Thyroid gland (tissue), 4 donors: Measurements from ENCODE around the gene ADAMTS2. TPM values are rescaled to one million over a fixed set of nuclear protein-coding genes. Genes with fewer than 3 reads are reported as not detected.

Experiments used
- DNase-seq, 2 donors: peaks; one replicate each; pipeline ENCODE4 v3.0.0-alpha.2; 2019
- H3K27ac ChIP-seq, 3 donors: fragments of 200-600 bp; sonication (generic); 1 replicate in 2 of 3; 2 replicates in 1 of 3; pipeline ENCODE4 v1.5.1; 2016 to 2019; ENCODE audit warnings: mild to moderate bottlenecking in 1 of 3, moderate library complexity in 1 of 3
- H3K27me3 ChIP-seq: fragments of 200-600 bp; sonication (generic); one replicate; pipeline ENCODE4 v1.5.1; 2019
- H3K36me3 ChIP-seq, 2 donors: fragments of 200-600 bp; sonication (generic); one replicate each; pipeline ENCODE4 v1.5.1; 2016 to 2019
- H3K4me1 ChIP-seq, 2 donors: fragments of 200-600 bp; sonication (generic); one replicate each; pipeline ENCODE4 v1.5.1; 2017 to 2019
- H3K4me3 ChIP-seq, 3 donors: fragments of 200-600 bp; sonication (generic); replicated peaks in 1 of 3; 1 replicate in 2 of 3; 2 replicates in 1 of 3; pipeline ENCODE4 v1.5.1; 2016; ENCODE audit warnings: mild to moderate bottlenecking in 1 of 3
- H3K9me3 ChIP-seq: fragments of 200-600 bp; sonication (generic); one replicate; pipeline ENCODE4 v1.5.1; 2017
- POLR2A ChIP-seq, 2 donors: fragments of 450-650 bp; IDR thresholded peaks; one replicate each; pipeline ENCODE4 v1.6.1; 2017; ENCODE audit warnings: antibody characterized with exemption in 2 of 2, mild to moderate bottlenecking in 2 of 2, moderate library complexity in 1 of 2
- WGBS, 2 donors: methylation state at CpG; one replicate each; pipeline ENCODE4 v1.1.5; 2017; 5-methylcytosine and 5-hydroxymethylcytosine counted together
- intact Hi-C: fragments of 100-400 bp; cut with DNase I; formaldehyde crosslinking; loops from one replicate; pipeline ENCODE4 v1.15.1; 2023
- total RNA-seq, 4 donors: library from RNA; depleted of rRNA; stranded (reverse); fragments of >200 nt; gene quantifications; one replicate each; pipeline ENCODE4 v1.2.3, GENCODE V29; 2016
- TF ChIP-seq, protein P1 (sequence below), 6 experiments: fragments of 200-600 bp in 3 of 6; fragments of 450-650 bp in 3 of 6; sonication (generic) in 3 of 6; IDR thresholded peaks; one replicate each; pipeline ENCODE4 v1.5.1; 2016 to 2019; ENCODE audit warnings: antibody characterized with exemption in 6 of 6, mild to moderate bottlenecking in 2 of 6, inconsistent platforms in 1 of 6, moderate library complexity in 1 of 6

ADAMTS2 gene
- total RNA-seq, 4 donors from 2014 or later: 3.5 to 16.2 (median 7.3) TPM

DNA sequence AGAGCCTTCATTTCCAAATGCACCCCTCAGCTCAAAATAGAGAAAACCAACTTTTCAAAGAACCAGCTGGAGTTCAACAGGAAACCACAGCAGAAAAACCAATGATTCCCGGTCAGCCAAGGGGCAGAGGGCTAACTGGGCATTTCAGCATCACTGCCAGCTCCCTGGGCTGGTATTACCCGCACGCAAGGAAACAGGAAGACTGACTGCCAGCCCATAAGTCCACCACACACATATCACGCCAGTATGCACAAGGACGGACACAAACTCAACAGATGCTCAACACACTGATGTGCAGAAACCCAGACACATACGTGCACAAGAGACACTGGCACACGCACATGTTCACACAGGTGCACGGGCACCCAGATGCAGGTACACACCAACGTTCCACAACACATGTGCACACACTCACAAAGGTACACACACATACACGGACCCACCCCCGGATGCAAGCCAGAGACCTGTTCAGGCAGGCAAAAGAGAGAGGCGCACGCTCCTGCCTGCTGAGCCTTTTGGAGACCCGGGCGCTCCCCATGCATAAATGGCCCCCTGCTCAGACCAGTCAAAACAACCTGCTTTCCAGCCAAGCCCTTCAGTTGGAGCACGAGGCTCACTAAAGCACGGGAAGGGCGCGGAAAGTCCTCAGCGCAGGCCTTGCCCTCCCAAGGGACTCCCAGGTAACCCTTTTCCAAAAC, 2.1 kb downstream of the ADAMTS2 start:
- Histone ChIP-seq H3K4me1 (peaks cover 8 to 13% of the 10 kb centered on the region in 2 donors), H3K27me3 (no peaks in the 10 kb centered on the region), H3K9me3 (no peaks in the 10 kb centered on the region), H3K27ac (no peak overlapping the region), H3K4me3 (no peak overlapping the region), H3K36me3 (no peaks in the 10 kb centered on the region)
- 21 to 38% methylated on average over 10 to 11 of the region's 20 CpGs for WGBS, 2 donors
- TF ChIP-seq, protein P1, sequence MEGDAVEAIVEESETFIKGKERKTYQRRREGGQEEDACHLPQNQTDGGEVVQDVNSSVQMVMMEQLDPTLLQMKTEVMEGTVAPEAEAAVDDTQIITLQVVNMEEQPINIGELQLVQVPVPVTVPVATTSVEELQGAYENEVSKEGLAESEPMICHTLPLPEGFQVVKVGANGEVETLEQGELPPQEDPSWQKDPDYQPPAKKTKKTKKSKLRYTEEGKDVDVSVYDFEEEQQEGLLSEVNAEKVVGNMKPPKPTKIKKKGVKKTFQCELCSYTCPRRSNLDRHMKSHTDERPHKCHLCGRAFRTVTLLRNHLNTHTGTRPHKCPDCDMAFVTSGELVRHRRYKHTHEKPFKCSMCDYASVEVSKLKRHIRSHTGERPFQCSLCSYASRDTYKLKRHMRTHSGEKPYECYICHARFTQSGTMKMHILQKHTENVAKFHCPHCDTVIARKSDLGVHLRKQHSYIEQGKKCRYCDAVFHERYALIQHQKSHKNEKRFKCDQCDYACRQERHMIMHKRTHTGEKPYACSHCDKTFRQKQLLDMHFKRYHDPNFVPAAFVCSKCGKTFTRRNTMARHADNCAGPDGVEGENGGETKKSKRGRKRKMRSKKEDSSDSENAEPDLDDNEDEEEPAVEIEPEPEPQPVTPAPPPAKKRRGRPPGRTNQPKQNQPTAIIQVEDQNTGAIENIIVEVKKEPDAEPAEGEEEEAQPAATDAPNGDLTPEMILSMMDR (IDR thresholded peaks at IDR 0.05): no peak
- no peak for TF ChIP-seq POLR2A (IDR thresholded peaks at IDR 0.05)
- intact Hi-C loops: no loop called here
- no peak for DNase-seq

DNA sequence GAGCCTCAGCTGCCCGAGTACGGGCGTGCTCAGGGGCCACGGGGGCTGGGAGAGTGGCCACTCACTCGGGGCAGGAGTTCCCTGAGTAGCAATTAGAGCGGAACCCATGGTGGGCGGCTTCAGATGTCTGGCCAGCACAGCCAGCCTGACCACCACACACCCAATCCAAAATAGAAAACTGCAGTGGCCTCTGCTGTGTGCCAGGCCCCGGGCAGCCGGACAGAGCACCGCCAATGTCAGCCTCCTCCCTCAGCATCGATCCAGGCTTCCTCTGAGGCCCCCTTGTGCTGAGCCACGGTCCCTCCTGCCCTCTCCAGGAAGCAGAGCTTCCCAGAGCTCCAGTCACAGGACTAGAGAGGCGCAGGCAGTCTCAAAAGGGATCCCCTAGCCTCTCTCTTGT, 2.7 kb downstream of the ADAMTS2 start:
- Histone ChIP-seq H3K4me1 (peaks cover 8 to 13% of the 10 kb centered on the region in 2 donors), H3K4me3 (no peak overlapping the region), H3K9me3 (no peaks in the 10 kb centered on the region), H3K36me3 (no peaks in the 10 kb centered on the region), H3K27ac (no peak overlapping the region), H3K27me3 (no peaks in the 10 kb centered on the region)
- DNase-seq: no peak
- intact Hi-C loops: no loop called here
- TF ChIP-seq POLR2A (IDR thresholded peaks at IDR 0.05): no peak
- TF ChIP-seq, protein P1 (IDR thresholded peaks at IDR 0.05): no peak
- 34 to 43% methylated on average over 9 to 10 of the region's 13 CpGs for WGBS, 2 donors

DNA sequence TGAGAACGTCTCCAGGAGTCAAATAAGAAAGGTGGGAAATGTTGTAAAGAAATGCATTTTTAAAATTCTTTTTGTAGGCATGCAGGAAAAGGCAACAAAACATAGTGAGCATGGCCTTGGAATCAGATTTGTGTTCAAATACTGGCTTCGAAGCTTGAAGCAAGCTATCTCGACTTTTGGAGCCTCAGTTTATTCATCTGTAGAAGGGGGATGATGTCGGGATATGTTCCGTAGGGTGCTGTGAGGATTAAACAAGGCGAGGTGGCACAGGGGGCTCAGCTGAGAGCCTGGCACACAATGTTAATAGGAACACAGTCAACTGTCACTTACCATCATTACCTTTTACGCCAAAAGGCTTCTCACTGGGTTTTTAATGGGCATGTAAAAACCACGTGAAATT, 4.8 kb downstream of the ADAMTS2 start:
- Histone ChIP-seq H3K9me3 (no peaks in the 10 kb centered on the region), H3K4me3 (no peak overlapping the region), H3K27me3 (no peaks in the 10 kb centered on the region), H3K4me1 (peaks cover 8 to 13% of the 10 kb centered on the region in 2 donors), H3K27ac (no peak overlapping the region), H3K36me3 (no peaks in the 10 kb centered on the region)
- intact Hi-C loops: no loop called here
- TF ChIP-seq POLR2A (IDR thresholded peaks at IDR 0.05): no peak
- TF ChIP-seq, protein P1 (IDR thresholded peaks at IDR 0.05): no peak
- WGBS, 2 donors: 91 to 92% methylated on average over 8 of the region's 8 CpGs
- no peak for DNase-seq

DNA sequence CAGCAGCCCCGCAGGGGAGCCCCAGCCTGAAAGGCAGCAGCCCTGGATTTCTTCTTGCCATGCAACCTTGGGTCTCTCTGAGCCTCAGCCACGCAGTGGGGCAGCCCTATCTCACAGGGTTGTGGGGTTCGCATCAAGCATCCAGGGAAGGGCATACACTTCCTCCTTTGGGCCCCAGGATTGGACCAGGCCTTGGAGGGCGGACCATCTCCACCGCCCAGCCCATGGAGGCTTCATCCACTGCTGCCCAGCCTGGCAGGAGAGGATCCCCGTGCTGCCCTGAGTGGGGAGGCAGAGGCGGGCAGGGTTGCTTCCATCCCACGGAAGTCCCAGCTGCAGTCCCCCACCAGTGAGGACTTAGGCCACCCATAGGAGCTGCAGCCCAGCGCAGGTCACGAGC, 5.3 kb downstream of the ADAMTS2 start:
- Histone ChIP-seq H3K4me1 (peaks cover 8 to 13% of the 10 kb centered on the region in 2 donors), H3K4me3 (no peak overlapping the region), H3K9me3 (no peaks in the 10 kb centered on the region), H3K27ac (no peak overlapping the region), H3K27me3 (no peaks in the 10 kb centered on the region), H3K36me3 (no peaks in the 10 kb centered on the region)
- DNase-seq: no peak
- TF ChIP-seq POLR2A (IDR thresholded peaks at IDR 0.05): no peak
- TF ChIP-seq, protein P1 (IDR thresholded peaks at IDR 0.05): no peak
- intact Hi-C loops: no loop called here
- 93 to 100% methylated on average over 6 to 7 of the region's 10 CpGs for WGBS, 2 donors

DNA sequence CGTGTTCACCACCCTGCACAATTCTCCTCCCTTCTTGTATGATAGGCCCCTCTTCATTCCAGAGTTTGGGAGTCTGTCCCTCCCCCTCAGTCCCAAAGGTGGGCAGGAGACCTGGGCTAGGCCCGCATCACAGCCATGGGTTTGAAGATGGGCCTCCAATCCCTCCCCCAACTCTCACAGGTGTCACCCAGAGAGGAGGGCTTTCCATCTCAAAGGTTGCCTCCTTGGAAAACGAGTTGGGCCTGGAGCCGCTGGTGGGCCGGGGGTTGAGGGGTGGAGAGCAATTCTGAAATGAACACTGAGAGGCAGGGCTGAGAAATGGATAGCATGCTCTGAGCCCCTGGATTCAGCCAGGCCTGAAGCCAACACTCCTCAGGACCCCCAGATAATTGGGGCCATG, 6.2 kb downstream of the ADAMTS2 start:
- H3K36me3 ChIP-seq: no peaks in the 10 kb centered on the region
- H3K27me3 ChIP-seq: no peaks in the 10 kb centered on the region
- WGBS, 2 donors: 79 to 93% methylated on average over 4 to 5 of the region's 5 CpGs
- no peak overlapping the region for H3K27ac ChIP-seq
- intact Hi-C loops: no loop called here
- no peak for DNase-seq
- TF ChIP-seq, protein P1 (IDR thresholded peaks at IDR 0.05): no peak
- H3K9me3 ChIP-seq: no peaks in the 10 kb centered on the region
- no peak overlapping the region for H3K4me3 ChIP-seq
- peaks cover 4 to 5% of the 10 kb centered on the region in 2 donors for H3K4me1 ChIP-seq
